ENCODE data around the gene SBF2.

- no peak for TF ChIP-seq POLR2A (IDR thresholded peaks at IDR 0.05)
- TF ChIP-seq, protein P1, sequence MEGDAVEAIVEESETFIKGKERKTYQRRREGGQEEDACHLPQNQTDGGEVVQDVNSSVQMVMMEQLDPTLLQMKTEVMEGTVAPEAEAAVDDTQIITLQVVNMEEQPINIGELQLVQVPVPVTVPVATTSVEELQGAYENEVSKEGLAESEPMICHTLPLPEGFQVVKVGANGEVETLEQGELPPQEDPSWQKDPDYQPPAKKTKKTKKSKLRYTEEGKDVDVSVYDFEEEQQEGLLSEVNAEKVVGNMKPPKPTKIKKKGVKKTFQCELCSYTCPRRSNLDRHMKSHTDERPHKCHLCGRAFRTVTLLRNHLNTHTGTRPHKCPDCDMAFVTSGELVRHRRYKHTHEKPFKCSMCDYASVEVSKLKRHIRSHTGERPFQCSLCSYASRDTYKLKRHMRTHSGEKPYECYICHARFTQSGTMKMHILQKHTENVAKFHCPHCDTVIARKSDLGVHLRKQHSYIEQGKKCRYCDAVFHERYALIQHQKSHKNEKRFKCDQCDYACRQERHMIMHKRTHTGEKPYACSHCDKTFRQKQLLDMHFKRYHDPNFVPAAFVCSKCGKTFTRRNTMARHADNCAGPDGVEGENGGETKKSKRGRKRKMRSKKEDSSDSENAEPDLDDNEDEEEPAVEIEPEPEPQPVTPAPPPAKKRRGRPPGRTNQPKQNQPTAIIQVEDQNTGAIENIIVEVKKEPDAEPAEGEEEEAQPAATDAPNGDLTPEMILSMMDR (IDR thresholded peaks at IDR 0.05 in 4 of 5, conservative IDR thresholded peaks at IDR 0.05 in 1 of 5), result no peak
Measured at GRCh38 chr11:9878936-9879335, 415.1 kb downstream of the SBF2 start.

Data from gastrocnemius medialis (tissue), 4 donors.